ENCODE data around the gene ENTREP1. TPM values are rescaled to one million over a fixed set of nuclear protein-coding genes. Genes with fewer than 3 reads are reported as not detected.

The ENTREP1 gene
- polyA plus RNA-seq, 1 of the 3 experiments (the other 2 are of a cell fraction), result not detected

GRCh38 chr9:69332067-69332685 is 7.2 kb downstream of the ENTREP1 start:
- H3K4me3 ChIP-seq (ENCODE audit: low read depth in 2 of 2, low read length in 1 of 2), result no peak overlapping the region
- POLR2A ChIA-PET, result no interaction called here

GRCh38 chr9:69333716-69334115 is 8.7 kb downstream of the ENTREP1 start:
- POLR2A ChIA-PET, result no interaction called here
- Histone ChIP-seq H3K9ac (no peak overlapping the region), H3K9me3 (no peaks in the 10 kb centered on the region), H3K4me2 (no peak overlapping the region), H3K36me3 (replicated peaks in 1 of 2; ENCODE audit: control insufficient read depth in 1 of 2, insufficient read depth in 2 of 2, low read length in 1 of 2) (no peaks in the 10 kb centered on the region), H3K27me3 (ENCODE audit: insufficient read depth) (peaks cover 31% of the 10 kb centered on the region; the same call in 1 of the 2 replicates), H3K4me3 (ENCODE audit: low read depth in 2 of 2, low read length in 1 of 2) (no peak overlapping the region), H3K27ac (ENCODE audit: low read depth in 2 of 2, low read length in 1 of 2) (no peak overlapping the region), H3K79me2 (ENCODE audit: insufficient read depth) (no peaks in the 10 kb centered on the region), H3K4me1 (ENCODE audit: control insufficient read depth in 1 of 2, insufficient read depth in 2 of 2, low read depth in 1 of 2, low read length in 1 of 2) (no peaks in the 10 kb centered on the region), H3F3A (replicated peaks; ENCODE audit: insufficient read depth) (no peaks in the 10 kb centered on the region), H2AFZ (ENCODE audit: low read depth) (no peak overlapping the region), H4K20me1 (ENCODE audit: insufficient read depth) (no peaks in the 10 kb centered on the region), H3K9me2 (no peaks in the 10 kb centered on the region)
- no peak for TF ChIP-seq EZH2phosphoT487 (IDR thresholded peaks at IDR 0.05; ENCODE audit: borderline replicate concordance, low read depth)
- no peak for TF ChIP-seq FOXM1 (IDR thresholded peaks at IDR 0.05; ENCODE audit: low read depth)
- no peak for TF ChIP-seq SIN3A (IDR thresholded peaks at IDR 0.05; ENCODE audit: borderline replicate concordance, low read depth, low read length)
- no peak for TF ChIP-seq EP300 (IDR thresholded peaks at IDR 0.05; ENCODE audit: borderline replicate concordance in 1 of 2, low read depth in 1 of 2, low read length in 1 of 2)
- TF ChIP-seq GATA2 (CRISPR knock-in tag; IDR thresholded peaks at IDR 0.05), result no peak
- no peak for TF ChIP-seq PBX3 (IDR thresholded peaks at IDR 0.05)
- no peak for TF ChIP-seq RAD21 (IDR thresholded peaks at IDR 0.05; ENCODE audit: low read length)
- no peak for TF ChIP-seq RFX5 (IDR thresholded peaks at IDR 0.05; ENCODE audit: low read length)
- no peak for TF ChIP-seq FOXJ3 (CRISPR knock-in tag; IDR thresholded peaks at IDR 0.05)
- no peak for TF ChIP-seq REST (IDR thresholded peaks at IDR 0.05; ENCODE audit: low read depth, low read length)
- no peak for TF ChIP-seq NRF1 (IDR thresholded peaks at IDR 0.05; ENCODE audit: low read depth, low read length)
- no peak for TF ChIP-seq MAX (IDR thresholded peaks at IDR 0.05; ENCODE audit: low read depth)
- TF ChIP-seq SMC3 (IDR thresholded peaks at IDR 0.05; ENCODE audit: low read depth, low read length), result no peak
- TF ChIP-seq ELF1 (IDR thresholded peaks at IDR 0.05), result no peak
- no peak for TF ChIP-seq TCF12 (IDR thresholded peaks at IDR 0.05)
- TF ChIP-seq MXI1 (IDR thresholded peaks at IDR 0.05; ENCODE audit: low read depth, low read length), result no peak
- TF ChIP-seq CTCF (IDR thresholded peaks at IDR 0.05), result no peak
- TF ChIP-seq RXRA (IDR thresholded peaks at IDR 0.05; ENCODE audit: borderline replicate concordance, low read depth), result no peak
- no peak for TF ChIP-seq RCOR1 (IDR thresholded peaks at IDR 0.05; ENCODE audit: low read length)
- TF ChIP-seq JUND (IDR thresholded peaks at IDR 0.05), result no peak
- CTCF ChIA-PET, result no interaction called here
- no peak for DNase-seq
- 37% methylated on average over 2 of the region's 2 CpGs for WGBS (ENCODE audit: low lambda C conversion rate)

More at GRCh38 chr9:69332067-69332685, 7.2 kb downstream of the ENTREP1 start:
- Histone ChIP-seq H3K9me3 (no peaks in the 10 kb centered on the region), H3K36me3 (replicated peaks in 1 of 2; ENCODE audit: control insufficient read depth in 1 of 2, insufficient read depth in 2 of 2, low read length in 1 of 2) (no peaks in the 10 kb centered on the region), H3K79me2 (ENCODE audit: insufficient read depth) (no peaks in the 10 kb centered on the region), H3K4me2 (no peak overlapping the region), H3K27me3 (ENCODE audit: insufficient read depth) (peaks cover 44% of the 10 kb centered on the region; the same call in 1 of the 2 replicates), H3K27ac (ENCODE audit: low read depth in 2 of 2, low read length in 1 of 2) (no peak overlapping the region), H3K9ac (no peak overlapping the region), H4K20me1 (ENCODE audit: insufficient read depth) (no peaks in the 10 kb centered on the region), H3K9me2 (no peaks in the 10 kb centered on the region), H3K4me1 (ENCODE audit: control insufficient read depth in 1 of 2, insufficient read depth in 2 of 2, low read depth in 1 of 2, low read length in 1 of 2) (no peaks in the 10 kb centered on the region), H3F3A (replicated peaks; ENCODE audit: insufficient read depth) (no peaks in the 10 kb centered on the region), H2AFZ (ENCODE audit: low read depth) (no peak overlapping the region)
- 63% methylated on average over 5 of the region's 5 CpGs for WGBS (ENCODE audit: low lambda C conversion rate)
- CTCF ChIA-PET, result no interaction called here
- no peak for DNase-seq
- TF ChIP-seq TCF12 (IDR thresholded peaks at IDR 0.05) (no peak), SMC3 (IDR thresholded peaks at IDR 0.05; ENCODE audit: low read depth, low read length) (no peak), SIN3A (IDR thresholded peaks at IDR 0.05; ENCODE audit: borderline replicate concordance, low read depth, low read length) (no peak), GATA2 (CRISPR knock-in tag; IDR thresholded peaks at IDR 0.05) (no peak), GABPA (IDR thresholded peaks at IDR 0.05; ENCODE audit: low read depth) (no peak), NRF1 (IDR thresholded peaks at IDR 0.05; ENCODE audit: low read depth, low read length) (no peak), NFIC (IDR thresholded peaks at IDR 0.05; ENCODE audit: borderline replicate concordance) (no peak)
